Peyer's patch (tissue), 4 donors: ENCODE data around the gene RAP1A.

Source experiments
- POLR2A ChIP-seq, 2 donors: fragments of 450-650 bp; IDR thresholded peaks; one replicate each; pipeline ENCODE4 v1.5.1; 2017; ENCODE audit warnings: antibody characterized with exemption in 2 of 2, mild to moderate bottlenecking in 2 of 2, moderate library complexity in 2 of 2
- TF ChIP-seq, protein P1 (sequence below), 6 experiments: fragments of 450-650 bp in 4 of 6; fragments of 200-600 bp in 2 of 6; sonication (generic) in 1 of 6; IDR thresholded peaks; one replicate each; pipeline ENCODE4 v1.5.1; 2017 to 2019; ENCODE audit warnings: antibody characterized with exemption in 6 of 6, mild to moderate bottlenecking in 3 of 6, moderate library complexity in 1 of 6

DNA sequence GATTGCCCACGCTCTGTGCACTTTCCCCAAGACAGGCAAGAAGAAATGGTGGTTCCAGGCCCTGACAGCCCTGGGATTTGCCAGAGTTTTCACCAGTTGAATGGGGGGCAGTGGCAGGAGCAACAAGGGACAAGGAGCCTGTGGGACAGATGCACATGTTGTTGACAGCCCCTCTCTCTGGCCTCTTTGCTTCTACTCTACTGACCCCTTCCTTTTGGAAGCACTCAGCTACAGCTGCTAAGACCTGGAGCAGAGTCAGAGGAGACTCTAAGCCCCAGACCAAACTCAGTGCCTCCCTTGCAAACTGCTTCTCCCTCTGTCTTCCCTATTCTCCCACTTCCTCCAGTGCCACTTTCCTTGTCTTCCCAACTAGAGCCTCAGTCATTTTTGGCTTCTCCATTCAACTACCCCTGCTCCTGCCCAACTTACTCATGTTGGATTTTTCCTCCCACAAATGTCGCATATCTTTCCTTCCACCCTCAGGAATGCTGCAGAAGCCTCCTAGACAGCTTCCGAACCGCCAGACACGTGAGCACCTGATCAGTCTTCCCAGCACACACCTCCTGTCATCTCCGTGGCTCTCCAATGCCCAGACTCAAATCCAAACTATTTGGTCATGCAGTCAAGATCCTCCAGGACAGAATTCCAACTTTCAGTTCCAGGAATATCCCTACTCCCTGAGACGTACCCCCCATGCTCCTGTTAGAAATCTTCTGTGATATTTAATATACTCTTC, 110.5 kb downstream of the RAP1A start:
- TF ChIP-seq, protein P1, sequence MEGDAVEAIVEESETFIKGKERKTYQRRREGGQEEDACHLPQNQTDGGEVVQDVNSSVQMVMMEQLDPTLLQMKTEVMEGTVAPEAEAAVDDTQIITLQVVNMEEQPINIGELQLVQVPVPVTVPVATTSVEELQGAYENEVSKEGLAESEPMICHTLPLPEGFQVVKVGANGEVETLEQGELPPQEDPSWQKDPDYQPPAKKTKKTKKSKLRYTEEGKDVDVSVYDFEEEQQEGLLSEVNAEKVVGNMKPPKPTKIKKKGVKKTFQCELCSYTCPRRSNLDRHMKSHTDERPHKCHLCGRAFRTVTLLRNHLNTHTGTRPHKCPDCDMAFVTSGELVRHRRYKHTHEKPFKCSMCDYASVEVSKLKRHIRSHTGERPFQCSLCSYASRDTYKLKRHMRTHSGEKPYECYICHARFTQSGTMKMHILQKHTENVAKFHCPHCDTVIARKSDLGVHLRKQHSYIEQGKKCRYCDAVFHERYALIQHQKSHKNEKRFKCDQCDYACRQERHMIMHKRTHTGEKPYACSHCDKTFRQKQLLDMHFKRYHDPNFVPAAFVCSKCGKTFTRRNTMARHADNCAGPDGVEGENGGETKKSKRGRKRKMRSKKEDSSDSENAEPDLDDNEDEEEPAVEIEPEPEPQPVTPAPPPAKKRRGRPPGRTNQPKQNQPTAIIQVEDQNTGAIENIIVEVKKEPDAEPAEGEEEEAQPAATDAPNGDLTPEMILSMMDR (IDR thresholded peaks at IDR 0.05) = no peak
- TF ChIP-seq POLR2A (IDR thresholded peaks at IDR 0.05) = no peak
